Subcutaneous adipose tissue (tissue), 4 donors: ENCODE measurements around the gene ZBTB20. TPM values are rescaled to one million over a fixed set of nuclear protein-coding genes. Genes with fewer than 3 reads are reported as not detected.

ENCODE experiments used
- total RNA-seq, 4 donors: library from RNA; depleted of rRNA; stranded (reverse); fragments of >200 nt; gene quantifications; one replicate each; pipeline ENCODE4 v1.1.0, GENCODE V29; 2016
- TF ChIP-seq, protein P1 (sequence below): fragments of 450-650 bp; IDR thresholded peaks from one replicate; pipeline ENCODE4 v1.5.1; 2016; ENCODE audit warnings: low read depth, mild to moderate bottlenecking, control low read depth, antibody characterized with exemption, moderate library complexity

ZBTB20 gene
- total RNA-seq, 4 donors from 2014 or later = 60.3 to 93.4 (median 69.1) TPM

DNA sequence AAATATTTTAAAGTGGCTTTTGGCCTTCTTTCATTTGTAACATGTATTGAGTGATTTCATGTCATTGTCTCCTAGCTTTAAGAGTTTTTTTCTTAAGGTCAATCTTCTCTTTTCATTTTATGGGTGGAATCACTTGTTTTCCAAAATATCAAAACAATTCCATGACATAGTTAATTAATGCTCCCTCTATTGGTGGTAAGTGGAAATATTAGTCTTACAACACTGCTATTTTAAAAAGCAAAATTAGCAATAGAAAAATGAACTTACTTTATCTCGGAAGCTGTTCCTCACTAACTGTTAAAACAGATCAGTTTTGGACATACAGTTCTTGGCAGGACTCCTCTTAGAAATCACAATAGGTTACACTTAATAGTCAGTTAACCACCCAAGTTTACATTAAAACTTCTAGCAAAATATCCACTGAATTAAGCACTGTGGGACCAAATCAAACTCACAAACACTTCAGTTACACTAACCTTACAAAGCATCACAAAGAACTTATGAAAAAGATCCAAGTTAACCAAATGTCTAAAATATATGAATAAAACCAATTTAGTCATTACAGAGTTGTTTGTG lies 810.9 kb downstream of the ZBTB20 start:
- TF ChIP-seq, protein P1, sequence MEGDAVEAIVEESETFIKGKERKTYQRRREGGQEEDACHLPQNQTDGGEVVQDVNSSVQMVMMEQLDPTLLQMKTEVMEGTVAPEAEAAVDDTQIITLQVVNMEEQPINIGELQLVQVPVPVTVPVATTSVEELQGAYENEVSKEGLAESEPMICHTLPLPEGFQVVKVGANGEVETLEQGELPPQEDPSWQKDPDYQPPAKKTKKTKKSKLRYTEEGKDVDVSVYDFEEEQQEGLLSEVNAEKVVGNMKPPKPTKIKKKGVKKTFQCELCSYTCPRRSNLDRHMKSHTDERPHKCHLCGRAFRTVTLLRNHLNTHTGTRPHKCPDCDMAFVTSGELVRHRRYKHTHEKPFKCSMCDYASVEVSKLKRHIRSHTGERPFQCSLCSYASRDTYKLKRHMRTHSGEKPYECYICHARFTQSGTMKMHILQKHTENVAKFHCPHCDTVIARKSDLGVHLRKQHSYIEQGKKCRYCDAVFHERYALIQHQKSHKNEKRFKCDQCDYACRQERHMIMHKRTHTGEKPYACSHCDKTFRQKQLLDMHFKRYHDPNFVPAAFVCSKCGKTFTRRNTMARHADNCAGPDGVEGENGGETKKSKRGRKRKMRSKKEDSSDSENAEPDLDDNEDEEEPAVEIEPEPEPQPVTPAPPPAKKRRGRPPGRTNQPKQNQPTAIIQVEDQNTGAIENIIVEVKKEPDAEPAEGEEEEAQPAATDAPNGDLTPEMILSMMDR = no peak

DNA sequence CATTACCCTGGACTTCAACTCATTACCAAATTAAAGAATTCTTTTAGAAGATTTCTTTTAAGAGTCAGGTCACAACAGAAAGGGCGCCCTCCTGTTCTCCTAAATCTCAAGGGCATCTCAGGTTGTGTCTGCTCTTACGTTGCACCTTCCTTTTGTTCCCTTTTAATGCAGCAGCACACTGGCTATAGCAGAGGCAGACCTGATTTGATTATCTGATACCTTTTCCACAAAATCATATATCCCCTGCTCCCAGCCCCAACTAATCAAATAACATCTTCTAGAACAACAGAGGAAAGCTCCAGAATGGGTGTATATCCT lies 813.2 kb downstream of the ZBTB20 start:
- TF ChIP-seq, protein P1 = no peak

DNA sequence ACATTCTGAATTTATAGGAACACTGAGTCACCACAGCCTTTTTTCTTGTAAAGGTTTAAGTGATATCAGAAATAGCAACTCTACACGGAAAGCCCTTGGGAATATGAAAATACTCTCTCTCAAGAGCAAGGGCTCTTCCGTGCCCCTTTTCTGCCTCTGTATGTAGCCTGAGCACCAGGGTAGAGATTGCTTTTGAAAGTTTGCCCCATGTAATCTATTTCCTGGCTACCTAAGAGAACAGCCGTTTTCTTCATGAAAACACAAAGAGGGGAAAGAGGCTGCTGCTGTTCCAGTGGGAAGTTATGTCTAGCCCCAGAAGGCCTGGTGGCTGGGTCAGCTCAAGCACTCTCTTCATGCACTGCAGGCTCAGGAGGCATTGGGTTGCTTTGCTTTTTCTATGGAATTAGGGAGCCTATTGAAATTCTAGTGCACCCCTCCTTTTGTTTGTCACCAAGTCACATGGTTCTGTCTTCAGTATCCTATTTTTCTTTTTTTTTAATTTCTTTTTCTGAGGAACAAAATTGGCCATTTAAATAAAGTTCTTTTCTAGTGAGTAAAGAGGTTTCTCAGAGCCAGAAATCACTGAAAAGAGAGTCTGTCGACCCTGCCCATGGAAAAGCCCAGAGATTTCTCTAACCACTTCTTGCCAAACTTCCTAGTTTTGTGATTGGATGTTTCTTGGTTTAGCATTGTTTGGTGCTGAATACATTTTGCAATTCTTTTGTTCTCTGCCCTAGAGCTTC lies 813.7 kb downstream of the ZBTB20 start:
- TF ChIP-seq, protein P1 = no peak

DNA sequence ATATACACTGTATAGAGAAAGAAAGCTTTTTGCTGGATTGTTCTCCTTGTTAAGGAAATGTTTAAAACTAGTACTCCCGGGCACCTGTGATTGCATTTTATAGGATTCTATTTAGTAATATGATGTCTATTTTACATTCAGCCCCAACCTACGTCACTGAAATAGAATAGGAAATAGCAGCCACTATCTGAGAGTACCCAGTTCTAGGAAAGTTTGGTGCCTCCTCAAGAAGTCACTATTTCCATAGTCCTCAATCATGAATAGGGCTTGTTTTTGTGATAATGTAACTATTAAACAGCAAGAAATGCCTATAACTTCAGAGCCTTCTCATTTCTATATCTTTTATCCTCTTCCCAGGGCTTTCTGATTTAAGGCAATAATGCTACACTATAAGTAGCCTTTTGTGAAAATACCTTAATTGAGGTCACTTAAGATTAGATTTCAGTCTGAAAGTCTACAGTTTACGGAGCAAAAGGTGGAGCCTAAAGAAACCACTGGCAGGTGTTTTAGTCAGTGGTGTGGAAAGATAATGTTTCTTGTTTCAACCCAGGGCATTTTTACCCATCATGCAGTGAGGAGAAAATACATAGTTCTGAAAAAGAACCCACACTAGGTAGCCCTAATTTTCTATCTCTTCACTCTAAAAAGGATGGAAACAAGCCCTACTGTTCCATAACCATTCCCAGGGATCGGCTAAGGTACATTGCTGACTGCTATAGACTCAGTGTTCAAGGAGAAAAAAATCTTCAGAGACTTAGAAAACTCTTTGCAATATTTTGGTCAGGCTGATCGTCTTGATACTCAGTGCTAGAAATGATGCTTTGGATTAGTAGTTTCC lies 814.5 kb downstream of the ZBTB20 start:
- TF ChIP-seq, protein P1 = no peak

DNA sequence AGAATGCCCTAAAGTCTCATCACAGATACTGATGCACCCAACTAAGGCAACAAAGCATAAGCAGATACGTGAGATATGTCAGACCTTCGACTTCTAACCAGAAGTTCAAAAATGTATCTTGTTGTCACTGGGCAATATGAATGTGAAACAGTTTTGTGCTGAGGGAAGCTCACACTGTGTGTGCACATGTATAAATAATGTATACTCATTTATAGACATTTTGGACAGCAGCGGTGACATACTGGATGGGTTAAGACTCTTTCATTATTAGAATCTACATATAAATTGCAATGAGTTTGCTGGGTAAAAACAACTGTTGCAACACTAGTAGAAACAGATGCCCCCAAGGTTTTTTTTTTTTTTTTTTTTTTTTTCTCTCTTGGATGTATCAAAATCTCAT lies 815.4 kb downstream of the ZBTB20 start:
- TF ChIP-seq, protein P1 = no peak

DNA sequence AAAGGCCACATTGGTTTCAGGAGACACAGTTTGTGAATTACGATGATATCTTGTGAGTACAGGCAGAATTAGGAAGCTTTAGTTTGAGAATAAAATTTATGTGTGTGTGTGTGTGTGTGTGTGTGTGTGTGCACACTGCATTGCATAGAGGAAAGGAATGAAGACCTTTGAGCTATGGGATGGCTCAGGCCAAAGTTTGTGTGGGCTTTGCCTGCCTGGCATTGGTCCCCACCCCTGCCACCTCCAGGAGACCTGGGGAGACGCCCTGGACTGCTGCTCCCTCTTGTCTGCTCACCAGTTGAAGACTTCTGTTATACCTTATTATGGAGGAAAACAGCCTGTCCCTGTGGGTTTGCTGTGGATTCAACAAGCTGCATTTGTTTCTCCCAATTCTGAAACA lies 816.1 kb downstream of the ZBTB20 start:
- TF ChIP-seq, protein P1 = no peak

DNA sequence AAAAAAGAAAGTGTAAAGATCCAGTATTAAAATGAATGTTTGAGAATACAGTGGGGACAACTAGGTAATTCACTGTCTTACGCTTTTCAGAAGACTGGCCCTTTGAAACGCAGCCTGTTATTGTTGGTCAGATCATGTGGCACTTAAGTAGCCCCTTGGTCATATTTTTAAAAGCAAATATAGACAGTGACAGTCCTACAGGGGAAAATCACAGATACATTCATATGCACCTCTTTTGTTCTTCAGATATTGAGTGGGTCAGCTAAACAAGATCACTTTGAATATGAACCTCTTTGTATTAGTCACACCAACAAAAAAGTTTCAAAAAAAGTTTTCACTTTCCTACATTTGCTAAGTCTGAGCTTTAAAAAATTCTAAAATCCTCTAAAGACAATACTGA lies 817.3 kb downstream of the ZBTB20 start:
- TF ChIP-seq, protein P1 = no peak
